ENCODE results near the gene CACNA2D3.

DNA sequence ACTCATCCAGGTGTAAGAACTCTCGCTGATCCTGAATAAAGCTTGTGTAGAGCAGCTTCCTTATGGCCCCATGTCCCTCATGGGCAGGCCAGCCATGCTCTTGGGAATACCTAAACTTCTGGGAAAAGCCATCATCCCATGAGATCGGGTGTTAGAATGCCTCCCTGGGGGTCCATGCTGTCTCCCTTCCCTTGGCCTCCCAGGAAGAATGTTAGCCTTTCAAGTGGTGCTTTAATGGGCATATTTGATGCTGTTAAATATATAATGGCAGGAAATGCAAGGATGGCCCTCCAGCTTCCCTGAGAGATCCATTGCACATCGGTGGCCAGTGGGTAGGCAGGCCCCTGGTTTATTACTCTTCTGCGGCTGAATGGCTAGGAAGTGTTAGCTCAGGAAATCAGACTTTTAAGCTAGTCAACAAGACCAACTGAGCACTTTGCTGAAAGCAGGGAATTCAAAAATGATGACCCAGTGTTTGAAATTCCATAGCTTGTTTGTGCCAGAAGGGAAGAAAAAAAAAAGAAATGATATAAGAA lies 866.0 kb downstream of the CACNA2D3 start:
- TF ChIP-seq CTCF (IDR thresholded peaks at IDR 0.05; ENCODE audit: insufficient read depth, low read depth, low read length), result no peak
- TF ChIP-seq EZH2 (IDR thresholded peaks at IDR 0.05; ENCODE audit: insufficient read depth, low read length), result no peak
